Measurements from ENCODE around the gene PCSK6.

The PCSK6 gene

GRCh38 chr15:101522621-101523559 is 33.4 kb upstream of the PCSK6 start:
- no peak for DNase-seq

- DNase-seq, result no peak
Measured at GRCh38 chr15:101522091-101522490, 32.6 kb upstream of the PCSK6 start.

GRCh38 chr15:101521591-101521990 is 32.1 kb upstream of the PCSK6 start:
- DNase-seq, result peak; percentile 54

- no peak for DNase-seq
Measured at GRCh38 chr15:101521069-101521468, 31.6 kb upstream of the PCSK6 start.

GRCh38 chr15:101520395-101520794 is 30.9 kb upstream of the PCSK6 start:
- no peak for DNase-seq

GRCh38 chr15:101517504-101517903 is 28.0 kb upstream of the PCSK6 start:
- DNase-seq, result no peak

GRCh38 chr15:101514318-101514717 is 24.8 kb upstream of the PCSK6 start:
- no peak for DNase-seq

- no peak for DNase-seq
Measured at GRCh38 chr15:101511717-101512116, 22.2 kb upstream of the PCSK6 start.

GRCh38 chr15:101510212-101511197 is 21.0 kb upstream of the PCSK6 start:
- peak; percentile 9 for DNase-seq

GRCh38 chr15:101509279-101509678 is 19.8 kb upstream of the PCSK6 start:
- DNase-seq, result no peak

- no peak for DNase-seq
Measured at GRCh38 chr15:101506491-101506890, 17.0 kb upstream of the PCSK6 start.

GRCh38 chr15:101505610-101506337 is 16.3 kb upstream of the PCSK6 start:
- no peak for DNase-seq

GRCh38 chr15:101504866-101505609 is 15.5 kb upstream of the PCSK6 start:
- no peak for DNase-seq

- DNase-seq, result no peak
Measured at GRCh38 chr15:101504373-101504772, 14.9 kb upstream of the PCSK6 start.

- DNase-seq, result no peak
Measured at GRCh38 chr15:101503296-101503599, 13.7 kb upstream of the PCSK6 start.

GRCh38 chr15:101502572-101503295 is 13.2 kb upstream of the PCSK6 start:
- DNase-seq, result no peak

- peak; percentile 5 for DNase-seq
Measured at GRCh38 chr15:101501703-101502373, 12.3 kb upstream of the PCSK6 start.

GRCh38 chr15:101500865-101501551 is 11.5 kb upstream of the PCSK6 start:
- no peak for DNase-seq

GRCh38 chr15:101499863-101500713 is 10.6 kb upstream of the PCSK6 start:
- DNase-seq, result peak; percentile 27
